ENCODE results near the gene NNMT.

NNMT gene

GRCh38 chr11:114282488-114282887 lies 13.7 kb upstream of the NNMT start:
- no peak for DNase-seq (ENCODE audit: low spot score)
- FAIRE-seq, result no peak

DNA sequence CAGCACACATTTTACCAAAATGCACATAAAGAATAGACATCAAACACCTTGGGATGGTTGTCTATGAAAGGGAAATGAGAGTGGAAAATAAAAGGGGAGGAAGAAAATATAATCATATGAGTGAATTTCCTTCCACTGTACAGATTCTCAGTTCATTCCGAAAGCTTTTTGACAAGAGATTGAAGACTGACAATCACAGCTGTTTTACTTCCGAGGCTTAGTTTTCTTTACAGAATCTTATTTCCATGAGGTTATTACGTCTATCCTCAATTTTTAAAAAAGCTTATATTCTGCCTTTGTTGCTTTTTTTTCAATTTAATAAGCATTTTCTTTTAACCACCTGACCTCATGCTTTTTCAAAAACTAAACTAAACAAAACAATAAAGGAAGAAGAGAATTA lies 12.8 kb upstream of the NNMT start:
- no peak for DNase-seq (ENCODE audit: low spot score)
- FAIRE-seq, result no peak

GRCh38 chr11:114284021-114284420 lies 12.2 kb upstream of the NNMT start:
- no peak for FAIRE-seq
- no peak for DNase-seq (ENCODE audit: low spot score)

DNA sequence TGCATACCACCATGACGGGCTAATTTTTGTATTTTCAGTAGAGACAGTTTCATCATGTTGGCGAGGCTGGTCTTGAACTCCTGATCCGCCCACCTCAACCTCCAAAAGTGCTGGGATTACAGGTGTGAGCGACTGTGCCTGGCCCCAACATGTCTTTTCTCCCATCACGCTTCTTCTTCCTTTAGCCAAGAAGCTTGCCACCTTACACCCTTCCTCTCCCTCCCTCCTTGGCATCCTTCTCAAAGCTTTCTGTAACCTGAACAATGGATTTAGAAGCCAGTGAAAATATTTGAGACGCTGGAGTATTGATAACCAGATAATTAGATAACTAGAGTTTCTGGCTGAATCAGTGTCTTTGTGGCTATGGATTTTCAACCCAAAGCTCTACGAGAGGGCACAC lies 11.3 kb upstream of the NNMT start:
- DNase-seq (ENCODE audit: low spot score), result no peak
- FAIRE-seq, result no peak

DNA sequence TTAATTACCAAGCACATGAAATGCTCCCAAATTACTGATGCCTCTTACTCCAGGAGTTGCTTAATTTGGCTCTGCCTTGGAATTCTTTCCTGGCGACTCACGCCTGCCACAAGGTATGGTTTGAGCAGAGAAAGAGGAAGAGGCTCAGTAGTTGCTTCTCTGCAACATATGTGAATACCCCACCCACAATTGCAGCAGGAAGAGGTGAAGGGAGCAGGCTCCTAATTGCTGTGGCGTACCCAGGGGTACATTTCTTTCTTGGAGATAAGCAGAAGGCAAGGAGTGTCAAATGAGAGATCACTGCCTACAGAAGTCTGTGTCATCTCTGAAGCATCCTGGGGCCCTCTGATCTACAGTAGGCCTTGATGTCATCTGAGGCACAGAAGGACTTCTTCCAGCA lies 10.6 kb upstream of the NNMT start:
- DNase-seq (ENCODE audit: low spot score) (no peak), FAIRE-seq (peak; percentile 44)

DNA sequence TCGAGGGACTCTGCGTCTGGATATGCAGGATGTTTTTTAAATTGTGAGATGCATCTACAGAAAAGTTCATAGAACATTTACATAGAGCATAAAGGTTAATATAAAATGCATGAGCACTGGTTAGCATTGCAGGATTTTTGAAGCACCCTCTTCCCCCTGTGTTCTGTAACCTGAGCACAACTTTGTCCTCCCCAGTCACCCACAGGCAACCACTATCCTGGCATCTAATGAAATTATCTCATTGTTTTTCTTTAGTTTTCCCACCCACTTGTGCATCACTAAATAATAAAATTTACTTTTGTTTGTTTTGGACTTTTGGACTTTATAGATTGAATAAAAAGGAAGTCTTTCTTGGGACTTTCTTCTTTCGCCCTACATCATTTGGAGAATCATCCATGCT lies 10.0 kb upstream of the NNMT start:
- DNase-seq (ENCODE audit: low spot score) (no peak), FAIRE-seq (no peak)

- no peak for FAIRE-seq
- DNase-seq (ENCODE audit: low spot score), result no peak
Observed at GRCh38 chr11:114287154-114287553, 9.0 kb upstream of the NNMT start.

GRCh38 chr11:114288136-114288535 lies 8.1 kb upstream of the NNMT start:
- FAIRE-seq, result no peak
- DNase-seq (ENCODE audit: low spot score), result no peak

GRCh38 chr11:114289779-114290178 lies 6.4 kb upstream of the NNMT start:
- no peak for FAIRE-seq

DNA sequence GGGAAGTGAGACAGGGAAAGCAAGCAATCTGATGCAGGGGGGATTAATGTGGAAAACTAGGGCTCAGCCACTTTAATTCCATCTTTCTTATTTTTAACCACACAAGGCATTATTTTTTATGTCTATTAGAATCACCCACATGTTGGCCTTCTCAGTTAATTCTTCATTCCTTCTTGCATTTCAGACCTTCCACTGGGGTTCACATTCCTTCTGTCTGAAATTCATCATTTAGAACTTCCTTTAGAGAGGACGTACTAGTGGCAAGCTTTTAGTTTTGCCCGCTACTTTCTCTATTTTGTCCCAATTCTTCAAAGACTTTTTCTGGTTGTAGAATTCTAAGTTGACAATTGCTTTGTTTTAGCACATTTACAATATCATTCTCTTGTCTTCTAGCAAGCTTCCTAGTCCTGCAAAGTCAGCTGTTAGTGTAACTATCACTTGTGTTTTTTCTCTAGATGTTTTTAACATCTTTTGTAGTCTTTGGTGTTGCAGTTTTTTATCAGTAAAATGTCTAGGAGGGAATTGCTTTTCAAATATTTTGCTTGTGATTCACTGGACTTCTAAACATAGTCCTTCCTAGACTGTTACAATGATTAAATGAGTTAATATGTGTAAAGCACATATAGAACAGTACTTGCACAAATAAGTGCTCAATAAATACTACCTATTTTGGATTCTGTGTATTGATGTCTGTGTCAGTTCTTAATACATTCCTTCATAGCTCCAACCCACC lies 5.5 kb upstream of the NNMT start:
- no peak for DNase-seq (ENCODE audit: low spot score)
- FAIRE-seq, result peak; percentile 59

More at GRCh38 chr11:114289779-114290178, 6.4 kb upstream of the NNMT start:
- no peak for DNase-seq (ENCODE audit: low spot score)

- FAIRE-seq (peak; percentile 46), DNase-seq (ENCODE audit: low spot score) (peak; percentile 80)
Observed at GRCh38 chr11:114291381-114291780, 4.8 kb upstream of the NNMT start.

DNA sequence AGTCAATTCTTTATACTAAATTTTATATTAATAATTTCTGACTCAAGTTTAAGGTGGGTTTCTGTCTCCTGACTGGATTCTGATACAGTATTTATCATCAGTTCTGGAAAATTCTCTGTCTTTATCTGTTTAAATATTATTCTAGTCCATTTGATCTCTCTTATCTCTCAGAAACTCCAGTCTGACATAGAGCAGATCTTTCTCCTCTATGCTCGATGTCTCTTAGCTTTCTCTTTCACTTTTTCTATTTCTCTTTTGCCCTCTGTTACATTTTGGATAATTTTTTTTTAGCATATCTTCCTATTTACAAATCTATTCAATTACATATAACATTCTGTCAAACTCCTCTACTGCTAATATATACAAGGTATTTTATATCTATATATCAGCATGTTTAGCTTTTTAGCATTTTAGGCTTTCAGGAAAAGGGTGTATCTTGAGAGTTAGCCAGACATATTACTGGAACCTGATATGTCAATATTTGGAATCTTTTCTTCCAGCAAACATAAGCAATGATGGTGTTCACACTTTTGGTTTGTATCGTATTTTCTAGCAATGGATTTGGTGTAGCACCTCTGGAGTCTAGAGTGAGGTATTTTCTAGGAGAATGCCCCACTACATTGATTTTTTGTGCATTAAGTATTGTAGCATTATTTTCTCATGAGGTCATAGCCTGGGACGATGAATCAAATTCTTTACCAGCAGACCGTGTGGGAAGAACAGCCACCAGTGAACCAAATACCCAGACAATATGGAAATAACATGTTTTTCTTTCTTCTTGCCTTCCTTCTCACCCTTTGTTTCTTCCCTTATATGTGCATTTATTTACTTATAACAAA lies 4.1 kb upstream of the NNMT start:
- peak; percentile 27 for FAIRE-seq
- peak; percentile 59 for DNase-seq (ENCODE audit: low spot score)

DNA sequence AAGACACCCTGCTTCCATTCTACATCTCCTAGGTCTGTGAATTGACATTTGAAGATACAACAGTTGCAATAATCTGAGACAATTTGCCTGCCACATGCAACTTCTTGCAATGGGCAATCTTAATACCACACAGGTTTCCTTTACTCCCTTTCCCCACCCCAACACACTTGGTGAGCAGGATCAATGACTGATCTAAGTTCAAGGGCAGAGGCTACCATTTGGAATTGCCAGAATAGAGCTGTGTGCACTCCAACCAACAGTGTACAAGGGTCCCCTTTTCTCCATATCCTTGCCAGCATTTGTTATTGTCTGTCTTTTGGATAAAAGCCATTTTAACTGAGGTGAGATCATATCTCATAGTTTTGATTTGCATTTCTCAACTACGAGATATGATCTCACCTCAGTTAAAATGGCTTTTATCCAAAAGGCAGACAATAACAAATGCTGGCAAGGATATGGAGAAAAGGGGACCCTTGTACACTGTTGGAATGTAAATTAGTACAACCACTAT lies 2.9 kb upstream of the NNMT start:
- DNase-seq (ENCODE audit: low spot score), result no peak
- peak; percentile 94 for FAIRE-seq

DNA sequence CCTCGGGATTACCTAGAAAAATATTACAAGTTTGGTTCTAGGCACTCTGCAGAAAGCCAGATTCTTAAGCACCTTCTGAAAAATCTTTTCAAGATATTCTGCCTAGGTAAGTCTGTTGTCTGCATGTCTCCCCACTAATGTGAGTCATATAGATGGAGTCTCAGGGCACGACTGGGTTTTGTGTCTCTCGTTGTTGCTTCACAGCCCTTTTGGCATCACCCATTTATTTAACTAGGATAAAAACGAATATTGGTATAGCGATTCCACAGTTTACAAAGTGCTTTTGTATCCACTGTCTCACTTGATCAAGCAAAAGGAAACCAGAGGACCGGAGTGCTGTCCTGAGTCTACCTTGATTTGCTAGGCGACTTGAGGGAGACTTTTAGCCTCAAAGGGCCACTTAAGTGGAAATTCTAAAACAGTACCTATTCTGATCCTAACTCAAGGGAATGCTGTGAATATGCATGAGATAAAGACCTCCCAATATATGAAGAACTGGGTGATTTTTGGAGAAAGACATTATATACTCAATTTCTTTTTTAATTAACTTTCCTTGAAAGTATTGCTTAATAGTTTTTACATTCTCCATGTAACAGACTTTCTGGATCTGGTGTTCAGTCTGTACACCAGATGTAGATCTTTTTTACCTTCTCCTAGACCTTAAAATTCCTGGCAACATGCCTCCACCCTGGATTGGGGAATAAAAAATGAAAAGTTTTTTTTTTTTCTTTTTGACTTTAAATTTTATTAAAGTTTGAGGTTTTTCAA lies 590 bp downstream of the NNMT start:
- FAIRE-seq (no peak), DNase-seq (ENCODE audit: low spot score) (no peak)

DNA sequence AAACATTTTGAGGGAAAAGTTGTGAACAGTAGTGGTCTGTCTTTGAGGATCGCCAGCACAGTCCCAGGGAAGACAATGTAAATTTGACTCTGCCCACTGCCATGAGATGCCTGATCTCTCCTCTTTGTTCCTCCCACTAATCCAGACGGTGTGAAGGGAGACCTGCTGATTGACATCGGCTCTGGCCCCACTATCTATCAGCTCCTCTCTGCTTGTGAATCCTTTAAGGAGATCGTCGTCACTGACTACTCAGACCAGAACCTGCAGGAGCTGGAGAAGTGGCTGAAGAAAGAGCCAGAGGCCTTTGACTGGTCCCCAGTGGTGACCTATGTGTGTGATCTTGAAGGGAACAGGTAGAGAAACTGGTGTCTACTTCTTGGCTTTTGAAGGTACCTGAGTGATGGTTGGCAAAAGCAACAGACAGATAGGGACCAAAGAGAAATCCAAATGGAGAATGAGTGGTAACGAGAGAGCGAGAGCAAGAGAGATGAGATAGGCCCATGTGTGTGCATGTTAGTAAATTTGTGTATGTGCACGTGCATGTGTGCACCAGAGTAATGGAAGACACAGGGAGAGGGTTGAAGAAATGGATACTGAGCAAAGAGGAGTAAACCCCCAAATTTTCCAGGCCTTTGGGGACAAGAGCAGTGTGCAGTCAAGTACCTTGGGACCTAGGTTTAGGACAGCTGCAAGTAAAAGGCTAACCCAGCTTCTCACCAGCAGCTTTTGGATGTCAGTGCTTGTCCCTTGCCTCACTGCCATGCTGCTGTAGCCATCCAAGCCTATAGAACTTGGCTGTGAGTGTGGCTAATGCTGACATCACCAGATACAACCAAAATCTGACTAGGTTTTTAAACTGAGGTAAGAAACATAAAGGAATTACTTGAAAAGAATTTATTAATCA lies 1.9 kb downstream of the NNMT start:
- DNase-seq (ENCODE audit: low spot score) (no peak), FAIRE-seq (peak; percentile 72)

DNA sequence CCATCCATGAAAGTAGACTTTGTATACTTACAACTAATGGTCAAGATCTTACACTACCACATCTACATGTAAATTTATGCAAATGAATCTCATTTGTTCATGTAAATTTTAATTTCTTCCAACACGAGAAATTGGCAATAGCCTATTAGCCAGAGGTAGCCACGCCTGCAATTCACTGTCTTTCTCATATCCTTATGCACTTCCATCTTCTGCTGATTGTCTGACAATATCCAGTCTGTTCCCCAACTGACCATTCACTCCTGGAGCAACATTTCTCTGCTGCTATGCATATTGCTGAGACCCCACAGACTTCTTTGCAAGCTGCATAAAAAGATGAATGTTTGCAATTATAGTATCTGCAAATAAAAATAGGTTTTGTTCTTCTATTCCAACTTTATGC lies 2.5 kb downstream of the NNMT start:
- DNase-seq (ENCODE audit: low spot score) (no peak), FAIRE-seq (peak; percentile 62)

- FAIRE-seq, result no peak
- DNase-seq (ENCODE audit: low spot score), result no peak
Observed at GRCh38 chr11:114301088-114301487, 4.9 kb downstream of the NNMT start.

- DNase-seq (ENCODE audit: low spot score), result no peak
- no peak for FAIRE-seq
Observed at GRCh38 chr11:114301927-114302326, 5.7 kb downstream of the NNMT start.

DNA sequence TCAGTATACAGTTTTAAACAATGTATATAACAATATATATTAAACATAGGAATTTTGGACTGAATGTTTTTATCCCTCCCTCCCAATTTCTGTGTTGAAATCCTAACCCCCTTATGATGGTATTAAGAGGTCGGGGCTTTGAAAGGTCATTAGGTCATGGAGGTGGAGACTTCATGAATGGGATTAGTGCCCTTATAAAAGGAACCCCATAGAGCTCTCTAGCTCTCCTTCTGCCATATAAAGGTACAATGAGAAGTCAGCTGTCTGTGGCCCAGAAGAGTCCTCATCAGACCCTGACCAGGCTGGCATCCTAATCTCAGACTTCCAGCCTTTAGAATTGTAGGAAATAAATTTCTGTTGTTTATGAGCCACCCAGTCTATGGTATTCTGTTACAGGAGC lies 6.5 kb downstream of the NNMT start:
- FAIRE-seq, result no peak
- no peak for DNase-seq (ENCODE audit: low spot score)

DNA sequence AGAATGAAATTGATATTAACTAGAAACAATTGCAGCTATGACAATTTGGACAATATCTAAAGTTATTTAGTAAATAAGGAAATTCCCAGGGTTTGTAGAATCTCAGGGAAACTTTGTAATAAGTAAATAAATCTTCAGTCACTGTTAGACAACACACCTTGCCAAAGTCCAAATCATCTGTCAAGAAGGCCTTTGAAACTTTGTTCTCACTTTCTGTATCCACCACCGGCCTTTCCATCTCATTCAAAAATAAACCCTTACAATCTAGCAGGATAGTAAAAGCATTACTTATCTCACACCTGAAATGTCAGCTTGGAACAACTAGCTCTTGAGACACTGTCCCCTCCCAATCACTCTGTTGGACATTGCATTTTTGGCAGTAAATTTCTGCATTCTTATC lies 7.9 kb downstream of the NNMT start:
- DNase-seq (ENCODE audit: low spot score), result no peak
- FAIRE-seq, result peak; percentile 73

DNA sequence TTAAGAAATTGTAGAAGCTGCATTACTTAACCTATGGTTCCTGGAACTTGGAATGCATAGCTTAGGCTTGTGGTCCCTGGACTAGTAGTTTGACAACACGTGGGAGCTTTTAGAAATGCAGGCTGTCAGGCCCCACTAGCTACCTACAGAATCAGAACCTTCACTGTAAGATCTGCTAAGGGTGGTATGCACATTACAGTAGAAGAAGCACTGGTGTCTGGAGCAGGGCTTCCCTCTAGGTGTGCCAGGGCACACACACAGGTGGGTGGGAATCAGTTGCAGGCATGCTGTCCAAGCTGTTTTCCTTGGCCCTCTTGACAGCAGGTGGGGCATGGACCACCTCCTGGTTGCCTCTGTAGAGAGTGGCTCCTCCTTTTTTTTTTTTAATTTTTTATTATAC lies 8.8 kb downstream of the NNMT start:
- FAIRE-seq, result no peak
- no peak for DNase-seq (ENCODE audit: low spot score)

Measured in urothelium cell line (cell line).